Peyer's patch (tissue), 4 donors: ENCODE data around the gene ECE2.

ENCODE experiments used
- POLR2A ChIP-seq, 2 donors: fragments of 450-650 bp; IDR thresholded peaks; one replicate each; pipeline ENCODE4 v1.5.1; 2017; ENCODE audit warnings: antibody characterized with exemption in 2 of 2, mild to moderate bottlenecking in 2 of 2, moderate library complexity in 2 of 2
- TF ChIP-seq, protein P1 (sequence below), 6 experiments: fragments of 450-650 bp in 4 of 6; fragments of 200-600 bp in 2 of 6; sonication (generic) in 1 of 6; IDR thresholded peaks; one replicate each; pipeline ENCODE4 v1.5.1; 2017 to 2019; ENCODE audit warnings: antibody characterized with exemption in 6 of 6, mild to moderate bottlenecking in 3 of 6, moderate library complexity in 1 of 6

DNA sequence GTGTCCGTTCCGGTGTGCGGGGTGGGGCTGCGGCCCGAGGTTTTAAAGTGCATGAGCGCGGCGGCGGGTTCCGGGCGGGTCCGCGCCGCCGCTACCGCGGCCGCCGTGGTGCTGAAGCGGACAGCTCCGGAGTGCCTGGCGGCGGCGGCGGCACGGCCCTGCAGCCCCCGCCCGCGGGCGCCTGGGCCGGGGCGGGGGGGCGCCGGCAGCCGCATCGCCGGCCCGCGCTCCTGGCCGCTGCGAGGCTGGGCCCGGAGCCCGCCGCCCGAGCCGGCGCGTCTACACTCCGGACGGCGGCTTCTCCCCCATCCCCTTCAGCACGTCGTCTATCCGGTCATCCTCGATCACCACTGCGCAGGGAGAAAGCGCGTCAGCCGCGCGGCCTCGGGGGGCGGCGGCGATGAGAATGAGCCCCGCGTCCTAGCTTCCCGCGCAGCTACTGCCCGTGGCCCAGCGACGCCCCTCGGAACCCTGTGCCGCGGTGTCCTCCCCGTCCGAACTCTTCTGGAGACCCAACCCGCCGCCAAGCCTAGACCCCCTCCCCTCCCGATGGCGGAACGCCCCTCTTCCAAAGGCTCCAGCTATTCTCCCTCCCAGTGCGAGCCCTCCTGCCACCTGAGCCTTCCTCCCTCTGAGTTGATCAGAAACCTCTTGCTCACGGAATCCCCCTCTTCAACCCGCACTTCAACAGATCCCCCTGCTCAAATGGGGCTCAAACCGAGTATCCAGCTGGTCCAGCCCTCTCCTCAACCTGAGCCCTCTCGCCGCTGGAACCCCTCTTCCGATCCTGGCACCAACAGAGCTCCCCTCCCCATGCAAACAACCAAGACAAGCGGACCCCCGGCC, 15.7 kb upstream of the ECE2 start:
- TF ChIP-seq, protein P1, sequence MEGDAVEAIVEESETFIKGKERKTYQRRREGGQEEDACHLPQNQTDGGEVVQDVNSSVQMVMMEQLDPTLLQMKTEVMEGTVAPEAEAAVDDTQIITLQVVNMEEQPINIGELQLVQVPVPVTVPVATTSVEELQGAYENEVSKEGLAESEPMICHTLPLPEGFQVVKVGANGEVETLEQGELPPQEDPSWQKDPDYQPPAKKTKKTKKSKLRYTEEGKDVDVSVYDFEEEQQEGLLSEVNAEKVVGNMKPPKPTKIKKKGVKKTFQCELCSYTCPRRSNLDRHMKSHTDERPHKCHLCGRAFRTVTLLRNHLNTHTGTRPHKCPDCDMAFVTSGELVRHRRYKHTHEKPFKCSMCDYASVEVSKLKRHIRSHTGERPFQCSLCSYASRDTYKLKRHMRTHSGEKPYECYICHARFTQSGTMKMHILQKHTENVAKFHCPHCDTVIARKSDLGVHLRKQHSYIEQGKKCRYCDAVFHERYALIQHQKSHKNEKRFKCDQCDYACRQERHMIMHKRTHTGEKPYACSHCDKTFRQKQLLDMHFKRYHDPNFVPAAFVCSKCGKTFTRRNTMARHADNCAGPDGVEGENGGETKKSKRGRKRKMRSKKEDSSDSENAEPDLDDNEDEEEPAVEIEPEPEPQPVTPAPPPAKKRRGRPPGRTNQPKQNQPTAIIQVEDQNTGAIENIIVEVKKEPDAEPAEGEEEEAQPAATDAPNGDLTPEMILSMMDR (IDR thresholded peaks at IDR 0.05): no peak
- TF ChIP-seq POLR2A (IDR thresholded peaks at IDR 0.05): no peak
